HEK293 (cell line): ENCODE measurements around the gene MEX3C.

Experiments used
- KLF10 ChIP-seq: fragments of 450-650 bp; IDR thresholded peaks from 2 replicates; pipeline ENCODE4 v1.5.1; 2018; ENCODE audit warnings: missing biosample characterization, mild to moderate bottlenecking, missing genetic modification characterization
- MYNN ChIP-seq: fragments of 450-650 bp; formaldehyde crosslinking; IDR thresholded peaks from 2 replicates; pipeline ENCODE4 v1.5.1; 2016; ENCODE audit warnings: missing biosample characterization, missing genetic modification characterization, borderline replicate concordance
- SCRT2 ChIP-seq: fragments of 450-650 bp; formaldehyde crosslinking; IDR thresholded peaks from 2 replicates; pipeline ENCODE4 v1.5.1; 2016; ENCODE audit warnings: missing biosample characterization, missing genetic modification characterization
- SP3 ChIP-seq: fragments of 450-650 bp; formaldehyde crosslinking; IDR thresholded peaks from 2 replicates; pipeline ENCODE4 v1.5.1; 2016; ENCODE audit warnings: missing biosample characterization, missing genetic modification characterization
- ZBTB1 ChIP-seq: fragments of 450-650 bp; formaldehyde crosslinking; IDR thresholded peaks from 2 replicates; pipeline ENCODE4 v1.5.1; 2016; ENCODE audit warnings: missing biosample characterization, missing genetic modification characterization
- ZBTB17 ChIP-seq: fragments of 450-650 bp; formaldehyde crosslinking; IDR thresholded peaks from 2 replicates; pipeline ENCODE4 v1.5.1; 2016; ENCODE audit warnings: missing biosample characterization, missing genetic modification characterization
- ZBTB7A ChIP-seq: fragments of 450-650 bp; formaldehyde crosslinking; IDR thresholded peaks from 2 replicates; pipeline ENCODE4 v1.5.1; 2016; ENCODE audit warnings: low read depth, missing biosample characterization, missing genetic modification characterization
- ZEB2 ChIP-seq: fragments of 450-650 bp; formaldehyde crosslinking; IDR thresholded peaks from 2 replicates; pipeline ENCODE4 v1.5.1; 2016; ENCODE audit warnings: missing biosample characterization, missing genetic modification characterization
- ZFHX2 ChIP-seq: fragments of 450-650 bp; formaldehyde crosslinking; conservative IDR thresholded peaks from 2 replicates; pipeline ENCODE4 v1.5.1; 2016; ENCODE audit warnings: missing biosample characterization, missing genetic modification characterization
- ZNF10 ChIP-seq: fragments of 450-650 bp; formaldehyde crosslinking; IDR thresholded peaks from 2 replicates; pipeline ENCODE4 v1.5.1; 2017; ENCODE audit warnings: missing biosample characterization, missing genetic modification characterization
- ZNF112 ChIP-seq: fragments of 450-650 bp; formaldehyde crosslinking; IDR thresholded peaks from 2 replicates; pipeline ENCODE4 v1.5.0; 2017; ENCODE audit warnings: missing biosample characterization, missing genetic modification characterization
- ZNF350 ChIP-seq: fragments of 450-650 bp; formaldehyde crosslinking; IDR thresholded peaks from 2 replicates; pipeline ENCODE4 v1.5.0; 2017; ENCODE audit warnings: missing biosample characterization, mild to moderate bottlenecking, missing genetic modification characterization
- ZNF366 ChIP-seq: fragments of 450-650 bp; formaldehyde crosslinking; conservative IDR thresholded peaks from 2 replicates; pipeline ENCODE4 v1.5.1; 2016; ENCODE audit warnings: missing biosample characterization, missing genetic modification characterization
- ZNF404 ChIP-seq: fragments of 450-650 bp; formaldehyde crosslinking; IDR thresholded peaks from 2 replicates; pipeline ENCODE4 v1.5.1; 2017; ENCODE audit warnings: missing biosample characterization, missing genetic modification characterization
- ZNF548 ChIP-seq: fragments of 450-650 bp; formaldehyde crosslinking; IDR thresholded peaks from 2 replicates; pipeline ENCODE4 v1.5.1; 2016; ENCODE audit warnings: missing biosample characterization, missing genetic modification characterization
- ZNF558 ChIP-seq: fragments of 450-650 bp; formaldehyde crosslinking; IDR thresholded peaks from 2 replicates; pipeline ENCODE4 v1.5.1; 2016; ENCODE audit warnings: missing biosample characterization, missing genetic modification characterization
- ZNF561 ChIP-seq: fragments of 450-650 bp; IDR thresholded peaks from 2 replicates; pipeline ENCODE4 v1.5.1; 2018; ENCODE audit warnings: missing biosample characterization, missing genetic modification characterization, borderline replicate concordance
- ZNF747 ChIP-seq: fragments of 450-650 bp; formaldehyde crosslinking; IDR thresholded peaks from 2 replicates; pipeline ENCODE4 v1.5.1; 2016; ENCODE audit warnings: missing biosample characterization, missing genetic modification characterization
- ZNF792 ChIP-seq: fragments of 450-650 bp; formaldehyde crosslinking; IDR thresholded peaks from 2 replicates; pipeline ENCODE4 v1.5.1; 2016; ENCODE audit warnings: missing biosample characterization, missing genetic modification characterization
- ZSCAN23 ChIP-seq: fragments of 450-650 bp; formaldehyde crosslinking; IDR thresholded peaks from 2 replicates; pipeline ENCODE4 v1.5.1; 2016; ENCODE audit warnings: missing biosample characterization, missing genetic modification characterization
- ZXDB ChIP-seq: fragments of 450-650 bp; formaldehyde crosslinking; IDR thresholded peaks from 2 replicates; pipeline ENCODE4 v1.5.1; 2016; ENCODE audit warnings: missing biosample characterization, missing genetic modification characterization
- TF ChIP-seq, protein P1 (sequence below): fragments of 450-650 bp; formaldehyde crosslinking; IDR thresholded peaks from 2 replicates; pipeline ENCODE4 v1.5.1; 2016; ENCODE audit warnings: missing biosample characterization, missing genetic modification characterization
- TF ChIP-seq, protein P2 (sequence below): fragments of 450-650 bp; formaldehyde crosslinking; IDR thresholded peaks from 2 replicates; pipeline ENCODE4 v1.5.1; 2016; ENCODE audit warnings: missing biosample characterization, missing genetic modification characterization
- TF ChIP-seq, protein P3 (sequence below): sonication (generic); formaldehyde crosslinking; IDR thresholded peaks from 2 replicates; pipeline ENCODE4 v1.8.1; 2022; ENCODE audit warnings: mild to moderate bottlenecking, moderate library complexity, missing genetic modification reagents
- TF ChIP-seq, protein P4 (sequence below): fragments of 450-650 bp; formaldehyde crosslinking; IDR thresholded peaks from 2 replicates; pipeline ENCODE4 v1.5.1; 2016; ENCODE audit warnings: missing biosample characterization, missing genetic modification characterization, borderline replicate concordance
- TF ChIP-seq, protein P5 (sequence below): fragments of 450-650 bp; formaldehyde crosslinking; IDR thresholded peaks from 2 replicates; pipeline ENCODE4 v1.5.1; 2017; ENCODE audit warnings: missing biosample characterization, mild to moderate bottlenecking, missing genetic modification characterization, moderate library complexity
- TF ChIP-seq, protein P6 (sequence below): fragments of 450-650 bp; formaldehyde crosslinking; IDR thresholded peaks from 2 replicates; pipeline ENCODE4 v1.5.1; 2016; ENCODE audit warnings: missing biosample characterization, missing genetic modification characterization

The MEX3C gene

DNA sequence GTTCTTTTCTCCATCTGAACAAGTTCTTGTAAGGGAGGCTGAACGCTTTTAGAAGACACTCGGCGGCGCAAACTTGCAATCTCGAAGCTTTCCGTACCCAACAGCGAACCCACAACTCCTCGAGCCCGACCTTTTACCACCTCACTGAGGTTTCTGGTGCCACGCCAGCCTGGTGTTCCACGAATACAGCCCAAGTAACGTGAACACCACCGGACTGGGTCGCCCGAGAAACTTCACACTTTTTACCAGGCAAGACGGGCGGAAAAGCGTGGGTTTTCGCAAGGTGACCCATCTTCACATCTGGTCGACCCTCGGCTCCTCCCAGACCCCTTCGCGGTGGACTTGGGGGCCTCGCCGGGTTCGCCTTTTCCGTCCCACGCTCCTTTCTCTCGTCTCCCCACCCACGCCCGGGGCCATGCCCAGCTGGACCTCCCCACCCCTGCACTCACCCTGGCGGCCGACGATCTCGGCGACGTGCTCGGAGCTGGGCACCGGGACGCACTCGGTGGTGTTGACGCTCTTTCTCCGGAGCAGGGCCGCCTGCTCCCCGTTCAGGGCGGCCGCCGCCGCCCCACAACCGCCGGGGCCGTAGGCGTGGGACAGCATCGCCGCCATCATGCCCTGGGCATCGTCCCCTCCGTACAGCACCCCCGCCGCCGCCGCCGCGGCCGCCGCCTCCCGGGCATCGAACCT is 1.2 kb downstream of the MEX3C start (continued):
- TF ChIP-seq, protein P1, sequence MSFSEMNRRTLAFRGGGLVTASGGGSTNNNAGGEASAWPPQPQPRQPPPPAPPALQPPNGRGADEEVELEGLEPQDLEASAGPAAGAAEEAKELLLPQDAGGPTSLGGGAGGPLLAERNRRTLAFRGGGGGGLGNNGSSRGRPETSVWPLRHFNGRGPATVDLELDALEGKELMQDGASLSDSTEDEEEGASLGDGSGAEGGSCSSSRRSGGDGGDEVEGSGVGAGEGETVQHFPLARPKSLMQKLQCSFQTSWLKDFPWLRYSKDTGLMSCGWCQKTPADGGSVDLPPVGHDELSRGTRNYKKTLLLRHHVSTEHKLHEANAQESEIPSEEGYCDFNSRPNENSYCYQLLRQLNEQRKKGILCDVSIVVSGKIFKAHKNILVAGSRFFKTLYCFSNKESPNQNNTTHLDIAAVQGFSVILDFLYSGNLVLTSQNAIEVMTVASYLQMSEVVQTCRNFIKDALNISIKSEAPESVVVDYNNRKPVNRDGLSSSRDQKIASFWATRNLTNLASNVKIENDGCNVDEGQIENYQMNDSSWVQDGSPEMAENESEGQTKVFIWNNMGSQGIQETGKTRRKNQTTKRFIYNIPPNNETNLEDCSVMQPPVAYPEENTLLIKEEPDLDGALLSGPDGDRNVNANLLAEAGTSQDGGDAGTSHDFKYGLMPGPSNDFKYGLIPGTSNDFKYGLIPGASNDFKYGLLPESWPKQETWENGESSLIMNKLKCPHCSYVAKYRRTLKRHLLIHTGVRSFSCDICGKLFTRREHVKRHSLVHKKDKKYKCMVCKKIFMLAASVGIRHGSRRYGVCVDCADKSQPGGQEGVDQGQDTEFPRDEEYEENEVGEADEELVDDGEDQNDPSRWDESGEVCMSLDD (tag by site-specific recombination) = no peak
- TF ChIP-seq ZXDB (tag by site-specific recombination) (0 out of 2 replicates have a peak, but pooled peaks have one; percentile 37), MYNN (tag by site-specific recombination) (no peak), ZNF10 (tag by site-specific recombination) (no peak), ZNF112 (tag by site-specific recombination) (no peak), KLF10 (tag by site-specific recombination) (no peak), ZNF350 (tag by site-specific recombination) (no peak), ZNF747 (tag by site-specific recombination) (no peak), ZBTB17 (tag by site-specific recombination) (no peak), SCRT2 (tag by site-specific recombination) (no peak), ZNF548 (no peak), ZFHX2 (tag by site-specific recombination) (peak; percentile 93), ZNF561 (tag by site-specific recombination) (no peak), ZSCAN23 (tag by site-specific recombination) (no peak), ZNF404 (no peak), ZNF792 (tag by site-specific recombination) (no peak), ZBTB1 (tag by site-specific recombination) (no peak), ZNF366 (tag by site-specific recombination) (no peak), ZEB2 (0 out of 2 replicates have a peak, but pooled peaks have one; percentile 10), ZBTB7A (tag by site-specific recombination) (no peak), ZNF558 (tag by site-specific recombination) (no peak), SP3 (tag by site-specific recombination) (no peak)
- TF ChIP-seq, protein P2, sequence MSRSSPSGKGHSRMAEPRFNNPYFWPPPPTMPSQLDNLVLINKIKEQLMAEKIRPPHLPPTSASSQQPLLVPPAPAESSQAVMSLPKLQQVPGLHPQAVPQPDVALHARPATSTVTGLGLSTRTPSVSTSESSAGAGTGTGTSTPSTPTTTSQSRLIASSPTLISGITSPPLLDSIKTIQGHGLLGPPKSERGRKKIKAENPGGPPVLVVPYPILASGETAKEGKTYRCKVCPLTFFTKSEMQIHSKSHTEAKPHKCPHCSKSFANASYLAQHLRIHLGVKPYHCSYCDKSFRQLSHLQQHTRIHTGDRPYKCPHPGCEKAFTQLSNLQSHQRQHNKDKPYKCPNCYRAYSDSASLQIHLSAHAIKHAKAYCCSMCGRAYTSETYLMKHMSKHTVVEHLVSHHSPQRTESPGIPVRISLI (tag by site-specific recombination) = no peak
- TF ChIP-seq, protein P3, sequence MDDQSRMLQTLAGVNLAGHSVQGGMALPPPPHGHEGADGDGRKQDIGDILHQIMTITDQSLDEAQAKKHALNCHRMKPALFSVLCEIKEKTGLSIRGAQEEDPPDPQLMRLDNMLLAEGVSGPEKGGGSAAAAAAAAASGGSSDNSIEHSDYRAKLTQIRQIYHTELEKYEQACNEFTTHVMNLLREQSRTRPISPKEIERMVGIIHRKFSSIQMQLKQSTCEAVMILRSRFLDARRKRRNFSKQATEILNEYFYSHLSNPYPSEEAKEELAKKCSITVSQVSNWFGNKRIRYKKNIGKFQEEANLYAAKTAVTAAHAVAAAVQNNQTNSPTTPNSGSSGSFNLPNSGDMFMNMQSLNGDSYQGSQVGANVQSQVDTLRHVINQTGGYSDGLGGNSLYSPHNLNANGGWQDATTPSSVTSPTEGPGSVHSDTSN = no peak
- TF ChIP-seq, protein P4, sequence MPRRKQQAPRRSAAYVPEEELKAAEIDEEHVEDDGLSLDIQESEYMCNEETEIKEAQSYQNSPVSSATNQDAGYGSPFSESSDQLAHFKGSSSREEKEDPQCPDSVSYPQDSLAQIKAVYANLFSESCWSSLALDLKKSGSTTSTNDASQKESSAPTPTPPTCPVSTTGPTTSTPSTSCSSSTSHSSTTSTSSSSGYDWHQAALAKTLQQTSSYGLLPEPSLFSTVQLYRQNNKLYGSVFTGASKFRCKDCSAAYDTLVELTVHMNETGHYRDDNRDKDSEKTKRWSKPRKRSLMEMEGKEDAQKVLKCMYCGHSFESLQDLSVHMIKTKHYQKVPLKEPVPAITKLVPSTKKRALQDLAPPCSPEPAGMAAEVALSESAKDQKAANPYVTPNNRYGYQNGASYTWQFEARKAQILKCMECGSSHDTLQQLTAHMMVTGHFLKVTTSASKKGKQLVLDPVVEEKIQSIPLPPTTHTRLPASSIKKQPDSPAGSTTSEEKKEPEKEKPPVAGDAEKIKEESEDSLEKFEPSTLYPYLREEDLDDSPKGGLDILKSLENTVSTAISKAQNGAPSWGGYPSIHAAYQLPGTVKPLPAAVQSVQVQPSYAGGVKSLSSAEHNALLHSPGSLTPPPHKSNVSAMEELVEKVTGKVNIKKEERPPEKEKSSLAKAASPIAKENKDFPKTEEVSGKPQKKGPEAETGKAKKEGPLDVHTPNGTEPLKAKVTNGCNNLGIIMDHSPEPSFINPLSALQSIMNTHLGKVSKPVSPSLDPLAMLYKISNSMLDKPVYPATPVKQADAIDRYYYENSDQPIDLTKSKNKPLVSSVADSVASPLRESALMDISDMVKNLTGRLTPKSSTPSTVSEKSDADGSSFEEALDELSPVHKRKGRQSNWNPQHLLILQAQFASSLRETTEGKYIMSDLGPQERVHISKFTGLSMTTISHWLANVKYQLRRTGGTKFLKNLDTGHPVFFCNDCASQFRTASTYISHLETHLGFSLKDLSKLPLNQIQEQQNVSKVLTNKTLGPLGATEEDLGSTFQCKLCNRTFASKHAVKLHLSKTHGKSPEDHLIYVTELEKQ = no peak
- TF ChIP-seq, protein P5, sequence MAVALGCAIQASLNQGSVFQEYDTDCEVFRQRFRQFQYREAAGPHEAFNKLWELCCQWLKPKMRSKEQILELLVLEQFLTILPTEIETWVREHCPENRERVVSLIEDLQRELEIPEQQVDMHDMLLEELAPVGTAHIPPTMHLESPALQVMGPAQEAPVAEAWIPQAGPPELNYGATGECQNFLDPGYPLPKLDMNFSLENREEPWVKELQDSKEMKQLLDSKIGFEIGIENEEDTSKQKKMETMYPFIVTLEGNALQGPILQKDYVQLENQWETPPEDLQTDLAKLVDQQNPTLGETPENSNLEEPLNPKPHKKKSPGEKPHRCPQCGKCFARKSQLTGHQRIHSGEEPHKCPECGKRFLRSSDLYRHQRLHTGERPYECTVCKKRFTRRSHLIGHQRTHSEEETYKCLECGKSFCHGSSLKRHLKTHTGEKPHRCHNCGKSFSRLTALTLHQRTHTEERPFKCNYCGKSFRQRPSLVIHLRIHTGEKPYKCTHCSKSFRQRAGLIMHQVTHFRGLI = no peak
- TF ChIP-seq, protein P6, sequence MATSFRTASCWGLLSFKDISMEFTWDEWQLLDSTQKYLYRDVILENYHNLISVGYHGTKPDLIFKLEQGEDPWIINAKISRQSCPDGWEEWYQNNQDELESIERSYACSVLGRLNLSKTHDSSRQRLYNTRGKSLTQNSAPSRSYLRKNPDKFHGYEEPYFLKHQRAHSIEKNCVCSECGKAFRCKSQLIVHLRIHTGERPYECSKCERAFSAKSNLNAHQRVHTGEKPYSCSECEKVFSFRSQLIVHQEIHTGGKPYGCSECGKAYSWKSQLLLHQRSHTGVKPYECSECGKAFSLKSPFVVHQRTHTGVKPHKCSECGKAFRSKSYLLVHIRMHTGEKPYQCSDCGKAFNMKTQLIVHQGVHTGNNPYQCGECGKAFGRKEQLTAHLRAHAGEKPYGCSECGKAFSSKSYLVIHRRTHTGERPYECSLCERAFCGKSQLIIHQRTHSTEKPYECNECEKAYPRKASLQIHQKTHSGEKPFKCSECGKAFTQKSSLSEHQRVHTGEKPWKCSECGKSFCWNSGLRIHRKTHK (tag by site-specific recombination) = no peak
